NCI-H2227 (cell line): Measurements from ENCODE around the gene MAEA.

Source experiments
- DNase-seq: peaks from one replicate; lab custom pipeline; 2025; ENCODE audit not compliant: unreplicated experiment; lab: John Stamatoyannopoulos, UW

Gene MAEA

GRCh38 chr4:1298461-1298860 is 8.8 kb downstream of the MAEA start:
- DNase-seq = no peak

GRCh38 chr4:1299301-1299860 is 9.7 kb downstream of the MAEA start:
- DNase-seq = no peak

GRCh38 chr4:1300466-1301455 is 11.1 kb downstream of the MAEA start:
- DNase-seq = no peak

GRCh38 chr4:1302159-1302558 is 12.5 kb downstream of the MAEA start:
- DNase-seq = no peak

- DNase-seq = no peak
Measured at GRCh38 chr4:1305261-1305711, 15.6 kb downstream of the MAEA start.

GRCh38 chr4:1305781-1306455 is 16.2 kb downstream of the MAEA start:
- DNase-seq = no peak

GRCh38 chr4:1307951-1308735 is 18.5 kb downstream of the MAEA start:
- DNase-seq = no peak

- DNase-seq = peak; percentile 82
Measured at GRCh38 chr4:1309261-1310010, 19.7 kb downstream of the MAEA start.

- no peak for DNase-seq
Measured at GRCh38 chr4:1310031-1310795, 20.5 kb downstream of the MAEA start.

GRCh38 chr4:1310796-1311631 is 21.3 kb downstream of the MAEA start:
- no peak for DNase-seq

- DNase-seq = no peak
Measured at GRCh38 chr4:1312821-1313640, 23.3 kb downstream of the MAEA start.

GRCh38 chr4:1315306-1315705 is 25.6 kb downstream of the MAEA start:
- DNase-seq = no peak

GRCh38 chr4:1315836-1316536 is 26.3 kb downstream of the MAEA start:
- no peak for DNase-seq

GRCh38 chr4:1316537-1317168 is 27.0 kb downstream of the MAEA start:
- DNase-seq = no peak

- no peak for DNase-seq
Measured at GRCh38 chr4:1317177-1318045, 27.7 kb downstream of the MAEA start.

GRCh38 chr4:1318046-1318375 is 28.3 kb downstream of the MAEA start:
- no peak for DNase-seq
